ENCODE results near the gene PFKFB3.
"Not testable (repeated sequence)": the region's sequence is repeated elsewhere in the genome, so short reads cannot be mapped to it uniquely, and the experiment has no call there.

Gene PFKFB3

GRCh38 chr10:6232846-6233724 lies 30.4 kb downstream of the PFKFB3 start:
- no peak for TF ChIP-seq CTCF (IDR thresholded peaks at IDR 0.05; ENCODE audit: extremely low read depth, insufficient read depth, missing control alignments)
- DNase-seq (ENCODE audit: low spot score) = no peak
- in situ Hi-C loops (cut with MboI; ENCODE audit: low pct_unique_long_range_greater_than_20kb, low sequenced_read_pairs, unreplicated experiment) = no loop called here

GRCh38 chr10:6233725-6234277 lies 31.1 kb downstream of the PFKFB3 start:
- no peak for DNase-seq (ENCODE audit: low spot score)
- in situ Hi-C loops (cut with MboI; ENCODE audit: low pct_unique_long_range_greater_than_20kb, low sequenced_read_pairs, unreplicated experiment) = no loop called here
- TF ChIP-seq CTCF (IDR thresholded peaks at IDR 0.05; ENCODE audit: extremely low read depth, insufficient read depth, missing control alignments) = no peak

DNA sequence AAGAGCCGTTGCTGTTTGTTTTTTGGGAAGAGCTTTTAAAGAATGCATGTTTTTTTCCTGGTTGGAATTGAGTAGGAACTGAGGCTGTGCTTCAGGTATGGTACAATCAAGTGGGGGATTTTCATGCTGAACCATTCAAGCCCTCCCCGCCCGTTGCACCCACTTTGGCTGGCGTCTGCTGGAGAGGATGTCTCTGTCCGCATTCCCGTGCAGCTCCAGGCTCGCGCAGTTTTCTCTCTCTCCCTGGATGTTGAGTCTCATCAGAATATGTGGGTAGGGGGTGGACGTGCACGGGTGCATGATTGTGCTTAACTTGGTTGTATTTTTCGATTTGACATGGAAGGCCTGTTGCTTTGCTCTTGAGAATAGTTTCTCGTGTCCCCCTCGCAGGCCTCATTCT lies 31.6 kb downstream of the PFKFB3 start:
- TF ChIP-seq CTCF (IDR thresholded peaks at IDR 0.05; ENCODE audit: extremely low read depth, insufficient read depth, missing control alignments) = no peak
- in situ Hi-C loops (cut with MboI; ENCODE audit: low pct_unique_long_range_greater_than_20kb, low sequenced_read_pairs, unreplicated experiment) = no loop called here

DNA sequence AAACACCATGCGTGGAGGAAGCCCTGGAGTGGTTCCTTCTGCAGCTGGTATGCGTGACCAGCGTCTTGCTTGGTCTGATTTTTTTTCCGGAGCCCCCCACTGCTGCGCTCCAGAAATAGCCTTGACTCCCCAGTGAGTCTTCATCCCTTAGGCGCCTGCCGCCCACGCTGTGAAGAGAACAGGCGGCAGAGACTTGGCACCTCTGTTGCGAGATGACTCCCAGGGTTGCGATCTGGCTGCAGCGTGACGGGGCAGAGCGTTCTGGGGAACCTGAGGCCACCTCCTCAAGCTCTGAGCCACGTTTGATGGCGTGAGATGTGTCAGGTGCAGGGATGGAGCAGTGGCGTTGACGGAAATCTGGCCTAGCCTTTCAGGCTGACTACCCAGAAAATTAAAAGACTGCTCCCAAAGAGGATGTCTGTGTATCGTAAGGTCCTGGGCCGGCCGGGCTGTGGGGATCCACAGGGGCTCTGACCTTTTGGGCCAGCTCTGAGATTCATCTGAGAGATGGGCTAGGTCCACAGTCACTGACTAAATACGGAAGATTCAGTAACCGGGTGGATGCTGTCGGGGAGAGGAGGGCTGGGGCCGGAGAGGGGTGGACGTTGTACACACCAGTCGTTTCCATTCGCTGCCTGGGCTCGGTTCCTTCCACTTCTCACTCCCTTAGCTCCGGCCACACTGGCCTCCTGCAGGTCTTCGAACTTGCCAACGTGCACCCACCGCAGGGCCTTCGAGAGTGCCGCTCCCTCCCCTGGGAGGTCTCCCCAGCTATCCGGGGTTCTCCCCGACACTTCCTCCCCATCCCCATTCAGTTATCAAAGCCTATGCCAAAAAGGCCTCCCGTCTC lies 33.8 kb downstream of the PFKFB3 start:
- DNase-seq (ENCODE audit: low spot score) = no peak
- no peak for TF ChIP-seq CTCF (IDR thresholded peaks at IDR 0.05; ENCODE audit: extremely low read depth, insufficient read depth, missing control alignments)
- in situ Hi-C loops (cut with MboI; ENCODE audit: low pct_unique_long_range_greater_than_20kb, low sequenced_read_pairs, unreplicated experiment) = no loop called here

More for the DNA sequence above, 31.6 kb downstream of the PFKFB3 start:
- DNase-seq (ENCODE audit: low spot score) = no peak

- in situ Hi-C loops (cut with MboI; ENCODE audit: low pct_unique_long_range_greater_than_20kb, low sequenced_read_pairs, unreplicated experiment) = no loop called here
- DNase-seq (ENCODE audit: low spot score) = no peak
- TF ChIP-seq CTCF (IDR thresholded peaks at IDR 0.05; ENCODE audit: extremely low read depth, insufficient read depth, missing control alignments) = no peak
Observed at GRCh38 chr10:6237199-6237530, 34.4 kb downstream of the PFKFB3 start.

GRCh38 chr10:6238587-6239212 lies 36.0 kb downstream of the PFKFB3 start:
- DNase-seq (ENCODE audit: low spot score); in situ Hi-C loops (cut with MboI; ENCODE audit: low pct_unique_long_range_greater_than_20kb, low sequenced_read_pairs, unreplicated experiment): not testable (repeated sequence)
